COLO668 (cell line): ENCODE measurements around the gene SLC4A1AP.

ENCODE experiments used
- DNase-seq: peaks from one replicate; lab custom pipeline; 2025; ENCODE audit not compliant: unreplicated experiment; lab: John Stamatoyannopoulos, UW

The SLC4A1AP gene

GRCh38 chr2:27702302-27702701, 38.6 kb downstream of the SLC4A1AP start:
- no peak for DNase-seq

- peak; percentile 79 for DNase-seq
Measured at GRCh38 chr2:27703638-27704341, 40.1 kb downstream of the SLC4A1AP start.

- no peak for DNase-seq
Measured at GRCh38 chr2:27704342-27704876, 40.7 kb downstream of the SLC4A1AP start.

GRCh38 chr2:27705851-27706622, 42.3 kb downstream of the SLC4A1AP start:
- peak; percentile 30 for DNase-seq

- DNase-seq, result no peak
Measured at GRCh38 chr2:27707462-27708256, 44.0 kb downstream of the SLC4A1AP start.

GRCh38 chr2:27708257-27708654, 44.6 kb downstream of the SLC4A1AP start:
- DNase-seq, result no peak

- DNase-seq, result no peak
Measured at GRCh38 chr2:27708666-27709065, 45.0 kb downstream of the SLC4A1AP start.

- no peak for DNase-seq
Measured at GRCh38 chr2:27709326-27709725, 45.6 kb downstream of the SLC4A1AP start.

- no peak for DNase-seq
Measured at GRCh38 chr2:27709960-27710575, 46.4 kb downstream of the SLC4A1AP start.

- no peak for DNase-seq
Measured at GRCh38 chr2:27710640-27711430, 47.1 kb downstream of the SLC4A1AP start.

GRCh38 chr2:27711804-27712203, 48.1 kb downstream of the SLC4A1AP start:
- DNase-seq, result no peak

GRCh38 chr2:27712522-27712921, 48.8 kb downstream of the SLC4A1AP start:
- DNase-seq, result no peak

- no peak for DNase-seq
Measured at GRCh38 chr2:27713201-27713600, 49.5 kb downstream of the SLC4A1AP start.

- DNase-seq, result no peak
Measured at GRCh38 chr2:27714053-27714452, 50.4 kb downstream of the SLC4A1AP start.

GRCh38 chr2:27714851-27715291, 51.2 kb downstream of the SLC4A1AP start:
- DNase-seq, result no peak

GRCh38 chr2:27715318-27716210, 51.9 kb downstream of the SLC4A1AP start:
- peak; percentile 40 for DNase-seq

- DNase-seq, result no peak
Measured at GRCh38 chr2:27716301-27717069, 52.8 kb downstream of the SLC4A1AP start.

GRCh38 chr2:27717070-27717795, 53.5 kb downstream of the SLC4A1AP start:
- no peak for DNase-seq
